ENCODE data around the gene FARP2. TPM values are rescaled to one million over a fixed set of nuclear protein-coding genes. Genes with fewer than 3 reads are reported as not detected.
A peak's percentile ranks its signal among the peaks of the same experiment; 100 is the strongest.

The FARP2 gene
- total RNA-seq, 6 experiments from 2014 or later, result 38.3 to 46.4 (median 41.9) TPM

DNA sequence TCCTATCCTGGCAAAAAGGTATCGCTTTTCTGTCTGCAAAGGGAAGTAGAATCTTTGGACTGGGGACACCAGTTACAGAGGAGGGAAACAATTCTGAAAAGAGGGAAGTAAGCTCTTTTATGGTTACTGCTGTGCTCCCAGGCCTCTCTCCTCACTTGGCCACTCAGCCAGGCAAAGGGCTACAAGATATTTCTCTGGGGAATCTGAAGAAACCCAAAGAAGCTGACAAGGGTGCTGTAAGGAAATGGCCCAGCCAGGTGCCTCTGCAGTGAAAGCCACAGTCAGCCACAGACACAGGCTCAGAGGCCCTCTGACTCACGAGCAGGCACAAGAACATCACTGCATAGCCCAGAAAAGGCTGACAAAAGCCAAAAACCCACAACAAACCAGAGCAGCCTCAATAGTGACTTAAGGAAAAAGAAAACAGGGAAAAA is 46.4 kb upstream of the FARP2 start:
- peak overlapping the region; percentile 23 for H3K27ac Mint-ChIP-seq
- H3K27me3 Mint-ChIP-seq (ENCODE audit: insufficient read depth), result peaks cover 3% of the 10 kb centered on the region
- TF ChIP-seq, protein P1, sequence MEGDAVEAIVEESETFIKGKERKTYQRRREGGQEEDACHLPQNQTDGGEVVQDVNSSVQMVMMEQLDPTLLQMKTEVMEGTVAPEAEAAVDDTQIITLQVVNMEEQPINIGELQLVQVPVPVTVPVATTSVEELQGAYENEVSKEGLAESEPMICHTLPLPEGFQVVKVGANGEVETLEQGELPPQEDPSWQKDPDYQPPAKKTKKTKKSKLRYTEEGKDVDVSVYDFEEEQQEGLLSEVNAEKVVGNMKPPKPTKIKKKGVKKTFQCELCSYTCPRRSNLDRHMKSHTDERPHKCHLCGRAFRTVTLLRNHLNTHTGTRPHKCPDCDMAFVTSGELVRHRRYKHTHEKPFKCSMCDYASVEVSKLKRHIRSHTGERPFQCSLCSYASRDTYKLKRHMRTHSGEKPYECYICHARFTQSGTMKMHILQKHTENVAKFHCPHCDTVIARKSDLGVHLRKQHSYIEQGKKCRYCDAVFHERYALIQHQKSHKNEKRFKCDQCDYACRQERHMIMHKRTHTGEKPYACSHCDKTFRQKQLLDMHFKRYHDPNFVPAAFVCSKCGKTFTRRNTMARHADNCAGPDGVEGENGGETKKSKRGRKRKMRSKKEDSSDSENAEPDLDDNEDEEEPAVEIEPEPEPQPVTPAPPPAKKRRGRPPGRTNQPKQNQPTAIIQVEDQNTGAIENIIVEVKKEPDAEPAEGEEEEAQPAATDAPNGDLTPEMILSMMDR (IDR thresholded peaks at IDR 0.05), result no peak
- peaks cover 28% of the 10 kb centered on the region; the same call in 1 of the 2 replicates for H3K36me3 Mint-ChIP-seq (ENCODE audit: low read depth)
- H3K4me1 Mint-ChIP-seq (ENCODE audit: low read depth), result peaks cover 66% of the 10 kb centered on the region
- peak; percentile 32 for DNase-seq
- H3K4me3 Mint-ChIP-seq, result no peak overlapping the region; the same call in 1 of the 2 replicates
- no peaks in the 10 kb centered on the region for H3K9me3 Mint-ChIP-seq

DNA sequence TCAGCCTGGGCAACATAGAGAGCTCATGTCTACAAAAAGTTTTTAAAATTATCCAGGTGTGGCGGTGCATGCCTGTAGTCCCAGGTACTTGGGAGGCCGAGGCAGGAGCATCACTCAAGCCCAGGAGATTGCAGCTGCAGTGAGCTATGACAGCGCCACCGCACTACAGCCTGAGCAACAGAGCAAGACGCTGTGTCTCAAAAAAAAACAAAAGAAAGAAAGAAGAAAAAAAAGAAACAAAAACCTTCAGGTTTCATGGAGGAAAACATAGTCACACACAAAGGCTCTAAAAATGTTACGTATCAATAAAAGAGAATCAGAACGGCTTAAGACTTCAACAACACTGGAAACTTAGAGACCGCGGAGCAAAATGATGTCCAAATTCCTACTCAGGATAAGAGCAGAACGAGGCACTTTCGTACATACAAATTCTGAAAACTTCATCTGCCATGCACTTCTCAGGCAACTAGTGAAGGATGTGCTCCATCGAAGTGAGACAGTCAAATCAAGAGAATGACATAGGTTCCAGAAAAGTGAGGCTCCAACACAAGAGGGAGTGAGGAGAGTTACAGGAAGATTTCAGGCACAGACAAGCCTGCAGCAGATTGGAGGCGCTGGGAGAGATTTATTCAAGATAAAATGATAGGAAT is 45.0 kb upstream of the FARP2 start:
- H3K4me1 Mint-ChIP-seq (ENCODE audit: low read depth), result peaks cover 66% of the 10 kb centered on the region
- H3K4me3 Mint-ChIP-seq, result no peak overlapping the region
- TF ChIP-seq, protein P1 (IDR thresholded peaks at IDR 0.05), result no peak
- peaks cover 28% of the 10 kb centered on the region; the same call in 1 of the 2 replicates for H3K36me3 Mint-ChIP-seq (ENCODE audit: low read depth)
- H3K9me3 Mint-ChIP-seq, result no peaks in the 10 kb centered on the region
- peak overlapping the region; percentile 42 for H3K27ac Mint-ChIP-seq
- DNase-seq, result no peak
- peaks cover 7% of the 10 kb centered on the region for H3K27me3 Mint-ChIP-seq (ENCODE audit: insufficient read depth)

DNA sequence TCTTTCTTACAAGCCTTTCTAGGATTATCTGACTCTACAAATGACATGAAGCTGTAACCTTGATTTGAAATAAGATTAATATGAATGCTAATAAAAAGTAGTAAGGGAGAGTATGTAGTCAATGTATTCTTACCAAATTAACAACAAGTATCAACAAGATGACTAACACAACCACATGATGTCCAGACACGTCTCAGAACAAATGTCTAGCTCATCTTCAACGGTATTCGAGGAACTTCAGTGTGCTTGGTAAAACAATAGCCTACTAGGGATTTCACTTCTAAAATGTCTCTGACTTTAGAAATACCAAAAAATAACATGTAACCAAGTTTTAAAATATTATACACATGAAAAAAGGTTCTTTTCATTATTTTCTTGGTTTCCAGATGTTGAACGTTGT is 44.0 kb upstream of the FARP2 start:
- Mint-ChIP-seq H3K27me3 (ENCODE audit: insufficient read depth) (peaks cover 7% of the 10 kb centered on the region), H3K9me3 (no peaks in the 10 kb centered on the region), H3K36me3 (ENCODE audit: low read depth) (peaks cover 38% of the 10 kb centered on the region), H3K4me3 (peak overlapping the region; percentile 25; the same call in 1 of the 2 replicates), H3K27ac (peak overlapping the region; percentile 58), H3K4me1 (ENCODE audit: low read depth) (peaks cover 70% of the 10 kb centered on the region)
- TF ChIP-seq, protein P1 (IDR thresholded peaks at IDR 0.05), result no peak
- peak; percentile 51 for DNase-seq

DNA sequence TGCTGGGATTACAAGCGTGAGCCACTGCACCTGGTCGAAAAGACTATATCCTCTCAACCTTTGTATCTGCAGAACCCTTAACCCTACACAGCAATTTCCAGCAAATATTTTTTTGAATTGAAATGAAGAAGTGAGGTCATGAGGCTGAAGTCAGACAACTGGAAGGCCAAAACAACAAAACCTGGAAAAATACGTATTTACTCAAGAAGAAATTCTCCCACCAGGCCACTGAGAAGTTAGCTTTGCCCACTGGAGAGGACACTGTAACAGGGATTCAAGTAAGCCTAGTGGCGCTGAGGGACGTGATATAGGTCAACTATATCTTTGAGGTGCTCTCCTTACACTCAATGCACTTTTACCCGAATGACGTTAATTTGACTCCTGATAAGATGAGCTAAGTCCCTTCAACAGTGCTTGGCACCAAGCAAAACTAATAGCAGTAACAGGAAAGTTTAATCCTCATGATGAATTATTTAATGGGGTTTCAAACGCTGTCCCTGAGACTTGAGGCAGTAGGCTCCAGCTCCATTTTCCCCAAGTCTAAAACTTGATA is 42.5 kb upstream of the FARP2 start:
- TF ChIP-seq, protein P1 (IDR thresholded peaks at IDR 0.05), result no peak
- no peak for DNase-seq
- peaks cover 7% of the 10 kb centered on the region for H3K27me3 Mint-ChIP-seq (ENCODE audit: insufficient read depth)
- peaks cover 52% of the 10 kb centered on the region for H3K36me3 Mint-ChIP-seq (ENCODE audit: low read depth)
- H3K4me1 Mint-ChIP-seq (ENCODE audit: low read depth), result peaks cover 74% of the 10 kb centered on the region
- H3K4me3 Mint-ChIP-seq, result peak overlapping the region; percentile 100
- H3K9me3 Mint-ChIP-seq, result no peaks in the 10 kb centered on the region
- peak overlapping the region; percentile 100 for H3K27ac Mint-ChIP-seq

DNA sequence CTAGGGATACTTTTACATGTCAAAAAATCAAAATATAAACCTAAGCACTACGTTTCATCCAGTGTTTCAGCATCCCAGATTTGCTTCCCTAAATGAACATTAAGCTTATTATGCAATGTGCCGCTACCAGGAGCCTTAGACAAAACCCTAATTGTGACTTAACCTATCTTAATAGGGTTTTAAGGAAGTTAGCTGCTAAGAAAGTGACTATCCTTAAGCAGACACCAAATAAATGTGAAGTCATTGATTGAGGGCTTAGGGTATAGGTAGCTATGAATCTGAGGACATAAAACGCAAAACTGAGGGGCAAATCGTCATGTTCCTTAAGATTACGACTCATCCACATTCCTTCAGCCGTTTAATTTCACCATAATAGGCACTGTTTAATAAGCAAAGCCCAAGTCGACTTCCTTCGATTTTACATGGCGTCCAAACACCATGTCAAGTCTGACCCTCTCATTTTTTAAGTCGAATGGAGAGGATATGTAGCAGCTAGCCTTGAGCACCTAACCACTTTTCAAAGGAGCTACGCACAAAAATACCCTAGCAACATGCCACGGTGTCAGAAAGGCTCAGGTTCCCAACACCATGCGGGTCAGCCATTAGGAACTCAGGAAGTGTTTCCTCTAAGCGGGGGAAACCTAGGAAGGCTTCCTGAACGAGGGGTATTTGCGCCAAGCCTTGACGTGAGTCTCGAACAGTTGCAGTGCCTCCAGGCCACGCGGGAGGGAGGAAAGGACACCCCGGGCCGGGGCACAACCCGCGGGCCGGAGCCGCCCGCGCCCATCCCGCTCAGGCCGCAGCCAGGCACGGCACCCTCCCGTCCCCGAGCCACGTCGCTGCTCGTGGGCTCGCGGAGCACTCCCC is 41.6 kb upstream of the FARP2 start:
- Mint-ChIP-seq H3K27me3 (ENCODE audit: insufficient read depth) (peaks cover 6% of the 10 kb centered on the region), H3K4me3 (peak overlapping the region; percentile 100), H3K9me3 (no peaks in the 10 kb centered on the region), H3K4me1 (ENCODE audit: low read depth) (peaks cover 73% of the 10 kb centered on the region), H3K27ac (peak overlapping the region; percentile 100), H3K36me3 (ENCODE audit: low read depth) (peaks cover 46% of the 10 kb centered on the region)
- TF ChIP-seq, protein P1 (IDR thresholded peaks at IDR 0.05), result no peak
- peak; percentile 30 for DNase-seq

Measured in HFFc6 (cell line).